GM19351 (cell line): ENCODE measurements around the gene MAP3K20.

ENCODE experiments used
- ATAC-seq: cut with Tn5 transposase; IDR thresholded peaks from one replicate; pipeline ENCODE4 v1.9.1; 2021; ENCODE audit warnings: mild to moderate bottlenecking, moderate library complexity; ENCODE audit not compliant: unreplicated experiment

MAP3K20 gene

DNA sequence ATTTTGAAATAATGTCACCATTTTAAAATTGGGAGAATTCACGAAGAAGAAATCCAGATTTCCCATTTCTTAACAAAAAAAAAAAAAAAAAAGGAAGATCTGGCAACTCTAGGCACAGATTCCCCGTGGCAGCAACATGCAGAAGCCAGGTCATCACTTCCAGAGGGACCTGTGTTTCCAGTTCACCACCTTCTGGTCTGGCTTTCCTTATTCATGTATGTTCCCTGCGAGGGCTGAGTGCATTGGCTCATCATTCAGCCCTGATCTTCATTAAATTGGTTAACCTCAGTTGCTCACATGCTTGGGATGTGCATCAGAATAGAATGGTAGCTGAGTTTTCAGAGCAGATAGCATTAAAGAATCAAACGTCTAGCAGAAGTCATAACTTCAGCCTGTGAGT lies 25.0 kb upstream of the MAP3K20 start:
- no peak for ATAC-seq

DNA sequence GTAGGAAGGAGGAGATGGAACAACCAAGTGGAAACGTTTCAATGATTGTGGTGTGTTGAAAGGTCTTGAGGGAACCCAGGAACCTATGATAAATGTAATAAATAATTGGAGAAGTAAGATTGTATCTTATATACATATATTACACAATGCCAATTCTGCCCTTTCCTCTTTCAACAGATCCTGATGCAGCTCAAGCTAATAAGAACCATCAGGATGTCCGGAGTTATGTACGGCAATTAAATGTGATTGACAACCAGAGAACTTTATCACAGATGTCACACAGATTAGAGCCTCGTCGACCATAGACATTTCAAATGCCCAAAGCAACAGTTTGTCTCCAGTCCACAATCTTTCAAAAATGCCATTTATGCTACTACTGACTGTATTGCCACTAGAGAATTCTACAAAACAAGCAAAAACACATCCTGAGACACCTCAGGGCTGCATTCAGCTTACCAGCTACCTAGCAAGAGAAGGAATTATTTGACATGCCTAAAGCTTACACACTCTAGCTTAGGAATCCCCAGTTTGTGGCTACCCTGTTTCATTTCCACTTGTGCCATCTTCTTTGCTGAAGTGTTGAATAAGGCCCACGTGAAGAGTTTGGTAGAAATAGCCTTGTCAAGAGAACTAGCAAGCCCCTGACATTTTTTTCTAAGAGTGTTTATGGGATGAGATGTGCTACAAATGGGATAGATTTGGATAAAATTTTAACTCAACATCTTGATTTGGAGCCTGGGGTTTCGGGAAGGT lies 24.0 kb upstream of the MAP3K20 start:
- ATAC-seq, result no peak

DNA sequence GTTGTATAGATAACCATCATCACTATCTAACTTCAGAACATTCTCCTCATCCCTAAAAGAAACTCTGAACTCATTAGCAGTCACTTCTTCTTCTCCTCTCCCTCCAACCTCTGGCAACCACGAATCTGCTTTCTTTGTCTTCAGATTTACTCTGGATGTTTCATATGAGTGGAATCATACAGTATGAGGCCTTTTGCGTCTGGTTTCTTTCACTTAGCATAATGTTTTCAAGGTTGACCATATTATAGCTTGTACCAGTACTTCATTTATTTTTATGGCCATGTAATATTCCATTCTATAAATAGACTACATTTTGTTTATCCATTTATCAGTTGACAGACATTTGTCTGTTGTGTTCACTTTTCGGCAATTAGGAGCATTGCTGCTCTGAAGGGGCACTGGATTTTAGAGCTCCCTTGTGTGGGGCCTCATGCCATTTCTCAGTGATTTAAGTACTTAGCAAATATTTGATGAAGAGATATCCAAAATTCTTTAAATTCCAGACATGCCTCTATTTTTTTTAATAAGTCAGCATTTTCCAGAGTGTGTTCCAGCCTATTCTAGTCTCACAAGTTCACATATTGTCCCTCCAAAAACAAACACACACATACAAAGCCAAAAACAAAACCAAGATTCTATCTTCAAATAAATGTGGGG lies 22.5 kb upstream of the MAP3K20 start:
- ATAC-seq, result no peak

DNA sequence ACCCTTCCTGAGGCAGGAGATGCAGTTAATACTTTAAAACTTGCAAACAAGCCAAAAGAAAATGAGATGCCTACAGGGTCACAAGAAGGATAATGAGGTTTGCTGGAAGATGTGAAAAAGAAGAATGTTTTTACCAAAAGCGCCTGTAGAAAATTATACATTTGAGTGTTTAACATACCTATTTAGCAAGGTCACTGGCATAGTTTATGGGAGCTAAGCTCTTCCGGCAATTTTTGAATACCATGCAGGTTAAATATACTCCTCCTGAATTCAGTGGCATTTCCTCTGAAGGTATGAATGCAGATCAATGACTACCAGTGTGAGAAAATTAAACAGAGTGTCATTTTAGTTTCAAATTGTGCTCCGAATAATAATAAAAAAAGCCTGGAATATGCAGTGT lies 21.2 kb upstream of the MAP3K20 start:
- no peak for ATAC-seq

DNA sequence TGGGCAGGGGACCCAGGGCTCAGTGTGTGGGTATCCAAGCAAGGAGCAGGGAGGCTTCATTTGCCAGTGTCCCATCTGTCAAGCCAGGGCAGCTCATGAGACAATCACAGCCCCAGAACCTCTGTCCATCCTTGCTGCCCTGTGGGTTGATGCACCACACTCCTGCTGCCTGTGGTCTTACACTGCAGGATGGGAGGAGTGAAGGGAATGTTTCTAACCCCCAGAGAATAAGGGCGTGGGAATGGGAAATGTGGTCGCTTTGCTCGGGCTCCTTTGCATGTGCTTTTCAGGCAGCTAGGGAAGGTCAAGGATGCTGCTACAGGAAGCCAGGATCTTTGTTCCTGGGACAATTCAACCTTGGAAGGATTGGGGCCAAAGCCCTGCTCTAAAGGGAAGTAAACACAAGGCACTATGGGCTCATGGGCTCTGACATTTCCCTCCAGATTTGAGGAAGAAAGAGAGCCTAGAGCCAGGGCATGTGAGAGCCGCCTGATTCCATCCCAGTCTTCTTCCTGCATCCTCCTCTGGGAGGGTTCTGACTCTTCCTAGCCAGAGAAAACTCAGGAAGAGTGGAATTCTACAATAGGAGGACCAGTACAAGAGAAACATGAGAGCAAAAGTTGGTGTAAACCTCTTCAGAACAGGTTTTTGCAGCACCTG lies 18.8 kb upstream of the MAP3K20 start:
- no peak for ATAC-seq

DNA sequence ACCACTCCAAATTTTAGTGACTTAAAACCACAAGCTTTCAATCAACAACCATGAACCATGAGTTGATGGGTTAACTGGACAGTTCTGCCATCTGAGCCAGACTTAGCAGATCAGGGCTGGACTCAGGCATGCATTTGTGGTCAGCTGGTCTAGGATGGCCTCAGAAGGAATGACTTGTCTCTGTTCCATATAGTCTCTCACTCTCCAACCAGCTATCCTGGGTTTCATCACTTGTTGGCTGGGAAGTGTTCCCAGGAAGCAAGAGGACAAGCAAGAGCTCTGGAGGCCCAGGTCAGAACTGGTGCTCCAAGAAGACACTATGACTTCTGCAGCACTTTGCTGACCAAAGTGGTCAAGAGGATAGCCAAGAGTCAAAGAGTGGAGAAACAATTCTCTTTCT lies 17.5 kb upstream of the MAP3K20 start:
- no peak for ATAC-seq

DNA sequence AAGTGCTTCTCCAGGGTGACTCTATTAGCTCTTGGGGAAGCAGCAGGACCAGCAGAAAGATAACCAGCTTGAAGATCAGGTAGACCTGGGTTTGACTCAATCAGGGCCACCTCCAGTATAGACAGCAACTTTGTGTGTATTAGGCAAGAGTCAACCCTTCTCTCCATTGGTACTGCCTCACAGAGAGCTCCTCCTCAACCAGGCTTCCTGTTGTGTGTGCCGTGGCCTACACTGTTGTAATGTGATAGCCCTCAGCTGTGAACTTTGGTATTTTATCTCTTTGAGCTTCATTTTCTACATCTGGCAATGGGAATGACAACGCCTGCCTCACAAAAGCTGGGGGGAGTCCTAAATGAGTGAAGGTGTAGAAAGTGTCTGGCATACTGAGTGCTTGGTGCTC lies 17.0 kb upstream of the MAP3K20 start:
- no peak for ATAC-seq

DNA sequence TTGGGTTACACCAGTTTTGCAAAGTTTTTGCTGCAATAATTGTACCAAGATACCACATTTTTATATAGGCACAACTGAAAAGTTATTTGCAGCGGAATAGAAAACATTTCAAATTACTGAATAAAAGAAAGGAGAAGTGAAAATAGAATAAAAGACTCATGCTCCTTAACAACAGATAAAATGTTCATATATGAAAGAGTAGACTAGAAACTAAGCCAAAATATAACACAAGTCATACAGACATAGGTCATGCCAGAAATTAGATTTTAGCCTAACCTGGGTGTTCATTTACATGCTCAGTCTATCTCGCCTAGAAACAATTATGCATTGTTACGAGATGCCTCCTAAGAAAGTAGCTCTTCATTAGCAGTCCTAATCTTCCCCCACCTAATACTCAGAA lies 16.4 kb upstream of the MAP3K20 start:
- no peak for ATAC-seq

DNA sequence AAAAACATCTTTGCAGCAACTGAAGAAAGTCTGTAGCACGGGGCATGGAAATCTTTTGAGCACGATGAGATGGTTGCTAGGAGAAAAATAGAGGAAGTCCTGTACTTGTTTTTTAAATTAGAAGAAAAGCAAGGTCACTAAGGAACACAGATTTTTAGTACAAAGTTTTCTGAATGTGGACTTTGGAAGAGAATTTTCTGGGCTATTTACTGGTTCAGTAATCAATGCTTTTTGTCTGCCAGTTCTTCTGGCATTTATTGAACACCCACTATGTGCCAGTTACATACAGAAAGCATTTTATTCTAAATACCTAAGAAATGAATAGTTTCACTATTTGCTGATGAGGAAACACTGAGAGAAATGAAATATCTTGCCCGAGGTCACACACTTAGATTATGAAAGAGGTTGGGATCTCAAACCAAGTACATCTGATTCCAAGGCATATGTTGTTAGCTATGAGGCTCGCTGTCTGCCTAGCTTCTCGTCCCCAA lies 15.6 kb upstream of the MAP3K20 start:
- ATAC-seq, result no peak

DNA sequence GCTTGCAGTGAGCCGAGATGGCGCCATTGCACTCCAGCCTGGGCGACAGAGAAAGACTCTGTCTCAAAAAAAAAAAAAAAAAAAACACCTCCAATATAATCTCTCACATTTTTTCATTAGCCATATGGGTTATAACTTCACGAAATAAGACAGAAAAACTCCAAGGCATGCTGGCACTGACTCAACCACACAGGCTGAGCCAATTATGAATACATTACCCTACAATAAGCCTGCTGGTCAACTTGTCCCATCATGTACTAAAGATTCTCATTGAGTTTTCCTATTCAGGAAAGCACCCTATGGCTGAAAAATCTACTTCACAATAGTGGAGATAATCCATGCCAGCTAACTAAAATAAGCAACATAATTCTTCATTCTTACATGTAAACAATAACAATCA lies 12.8 kb upstream of the MAP3K20 start:
- no peak for ATAC-seq

DNA sequence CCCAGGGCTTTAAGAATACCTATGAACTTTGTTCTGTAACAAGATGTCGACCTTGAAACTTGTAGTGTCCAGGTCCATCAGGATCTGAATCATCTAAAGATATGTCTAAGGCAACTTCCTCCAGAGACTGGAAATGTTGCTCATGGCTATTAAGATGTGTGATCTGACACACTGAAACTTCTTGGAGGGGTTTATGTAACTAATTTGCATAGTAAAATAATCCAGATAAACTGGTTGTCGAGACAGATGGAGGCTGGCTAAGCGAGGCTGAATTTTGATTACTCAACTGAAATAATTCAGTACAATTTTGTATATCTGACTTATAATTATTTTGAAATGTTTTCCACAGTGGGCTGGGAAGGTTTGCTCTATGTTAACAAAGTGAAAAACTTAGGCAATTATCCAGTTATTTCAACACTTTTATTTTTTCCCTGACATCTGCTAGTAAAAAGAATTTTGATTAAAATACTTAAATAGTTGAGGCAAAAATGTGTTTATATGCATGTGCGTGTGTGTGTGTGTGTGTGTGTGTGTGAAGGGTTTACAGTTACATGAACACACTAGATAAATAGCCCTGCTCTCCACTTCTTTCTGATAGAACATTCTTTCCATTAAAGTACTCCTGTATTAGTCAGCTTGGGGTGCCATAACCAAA lies 11.4 kb upstream of the MAP3K20 start:
- ATAC-seq, result no peak

DNA sequence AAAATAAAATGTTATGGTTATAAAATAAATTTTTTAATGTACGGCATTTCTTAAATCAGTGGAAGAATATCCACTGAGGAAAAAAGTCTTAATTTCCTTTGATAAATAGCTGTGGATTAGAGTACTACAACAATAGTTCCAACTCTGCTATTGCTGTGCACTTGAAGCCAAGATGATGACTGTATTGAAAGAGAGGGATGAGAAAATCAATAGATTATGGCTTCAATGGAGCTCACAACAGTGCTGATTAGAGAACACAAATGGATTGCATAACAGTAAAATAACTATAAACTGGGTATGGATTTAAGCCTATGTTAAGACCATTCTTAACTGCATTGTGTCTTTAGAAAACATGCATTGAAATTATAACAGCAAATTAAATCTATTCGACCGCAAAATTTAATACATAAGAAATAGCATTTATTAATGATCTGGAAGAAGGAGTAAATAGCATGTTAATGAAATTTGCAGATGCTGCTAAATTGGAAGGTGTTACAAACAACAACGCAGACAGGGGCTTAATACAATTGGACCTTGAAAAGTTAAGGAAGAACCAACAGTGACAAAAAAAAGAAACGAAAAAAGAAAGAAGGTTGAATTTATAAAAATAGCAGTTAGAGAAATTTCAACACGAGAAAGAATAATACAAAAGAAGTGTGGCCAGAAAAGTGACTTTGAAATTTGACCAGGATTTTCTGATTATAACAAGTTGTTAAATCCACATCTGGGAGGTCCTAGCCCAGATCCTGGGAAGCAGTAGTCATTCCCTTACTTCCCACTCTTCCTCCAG lies 8.6 kb upstream of the MAP3K20 start:
- ATAC-seq, result no peak

DNA sequence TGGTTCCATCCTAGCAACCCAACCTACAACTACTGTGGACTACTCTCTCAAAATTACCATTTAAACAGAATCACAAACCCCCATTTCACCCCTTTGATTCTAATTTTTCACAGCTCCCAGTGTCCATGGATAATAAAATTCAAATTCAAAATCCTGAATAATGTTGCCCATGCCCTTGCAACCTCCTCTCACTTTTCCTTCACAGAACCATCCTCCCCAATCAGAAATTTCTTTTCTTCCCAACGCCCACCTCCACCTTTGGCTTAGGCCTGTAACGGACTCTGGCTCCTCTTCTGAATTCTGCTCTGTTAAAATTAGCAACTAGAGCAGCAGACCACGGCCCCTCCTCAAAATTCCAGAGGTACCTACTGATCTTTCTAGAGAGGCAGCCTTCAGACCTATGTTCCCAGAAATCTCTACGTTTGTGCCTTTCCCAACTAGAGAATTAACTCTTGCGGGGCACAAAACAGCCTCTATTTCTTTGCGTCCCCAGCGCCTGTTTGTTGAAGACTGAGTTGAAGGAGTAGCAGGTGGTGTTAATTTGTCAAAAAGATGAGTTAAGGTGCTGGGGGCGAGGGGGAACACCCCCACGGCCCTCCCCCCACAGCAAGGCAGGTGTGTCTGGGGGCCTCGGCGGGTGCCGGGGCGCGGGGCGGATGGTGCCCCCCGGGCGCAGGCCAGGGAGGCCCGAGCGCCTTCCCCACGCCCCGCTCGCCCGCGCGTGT lies 428 bp upstream of the MAP3K20 start:
- no peak for ATAC-seq

DNA sequence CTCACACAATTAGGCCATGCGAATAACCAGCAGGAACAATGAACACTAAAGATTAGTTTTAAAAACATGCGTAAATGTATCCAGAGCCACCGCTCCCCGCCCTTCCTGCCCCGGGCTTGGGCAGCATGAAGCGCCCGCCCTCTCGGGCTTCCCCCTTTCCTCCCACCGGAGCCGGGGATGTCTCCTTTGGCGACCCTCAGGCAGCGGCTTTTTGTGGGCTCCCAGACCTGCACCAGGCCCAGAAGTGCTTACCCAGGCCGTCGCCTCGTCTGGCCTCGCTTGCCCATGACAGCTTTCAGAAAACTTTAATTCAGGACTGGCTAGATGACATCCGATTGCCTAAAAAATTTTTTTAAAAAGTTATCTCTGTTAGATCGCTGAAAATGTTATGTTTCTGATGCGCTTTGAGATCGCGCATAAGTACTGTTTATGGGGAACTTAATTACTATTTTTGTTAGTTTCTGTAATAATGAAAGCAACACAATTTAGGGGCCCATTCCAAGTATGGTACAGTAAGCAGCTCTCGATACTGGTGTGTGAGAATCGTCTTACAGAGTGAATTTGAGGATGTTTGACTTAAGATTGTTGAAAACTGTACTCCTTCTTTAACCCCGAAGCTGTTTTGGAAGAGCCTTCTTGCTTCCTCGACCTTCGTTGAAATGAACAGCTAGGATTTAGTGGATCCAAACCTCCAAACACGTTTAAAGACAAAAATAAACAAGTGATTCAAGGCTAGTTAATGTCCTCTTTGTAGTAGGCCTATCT lies 1.1 kb downstream of the MAP3K20 start:
- ATAC-seq, result peak; percentile 29

DNA sequence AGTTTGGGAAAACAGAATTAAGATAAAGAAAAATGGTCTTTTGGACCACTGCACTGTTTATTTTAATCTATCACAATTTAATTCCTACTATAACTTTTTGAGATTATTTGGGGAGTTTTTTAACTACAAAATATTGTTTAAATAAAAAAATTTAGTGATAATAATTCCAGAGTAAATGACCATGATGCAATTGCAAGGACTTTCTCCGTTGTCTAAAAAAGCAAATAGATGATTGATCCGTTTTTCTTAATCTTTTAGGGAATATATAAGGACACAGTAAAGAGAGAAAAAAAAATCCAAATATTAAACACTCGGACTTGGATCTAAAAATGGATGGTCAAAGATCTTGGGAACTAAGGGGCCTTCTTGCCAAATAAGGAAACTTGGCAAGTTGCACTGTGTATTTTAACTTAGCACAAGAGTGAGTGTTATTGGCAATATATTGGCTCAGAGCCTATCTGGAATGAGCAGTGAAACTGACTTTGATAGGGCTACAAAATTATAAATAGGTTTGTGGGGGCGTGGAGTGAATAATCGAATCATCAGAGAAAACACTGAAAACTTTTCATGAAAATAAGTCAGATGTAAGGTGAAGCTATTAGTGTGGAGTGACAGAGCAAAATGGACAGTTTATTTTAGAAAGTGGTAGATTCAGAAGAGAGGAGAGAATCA lies 2.0 kb downstream of the MAP3K20 start:
- ATAC-seq, result no peak

DNA sequence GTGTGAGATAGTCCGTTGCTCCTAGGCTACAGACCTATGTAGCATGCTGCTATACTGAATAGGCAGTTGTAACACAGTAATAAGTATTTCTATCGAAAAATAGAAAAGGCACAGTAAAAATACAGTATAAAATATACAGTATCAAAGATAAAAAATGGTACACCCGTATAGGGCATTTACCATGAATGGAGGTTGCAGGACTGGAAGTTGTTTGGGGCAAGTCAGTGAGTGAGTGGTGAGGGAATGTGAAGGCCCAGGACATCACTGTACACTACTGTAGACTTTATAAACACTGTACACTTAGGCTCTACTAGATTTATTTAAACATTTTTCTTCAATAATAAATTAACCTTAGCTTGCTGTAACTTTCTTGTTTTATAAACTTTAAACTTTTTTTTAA lies 3.5 kb downstream of the MAP3K20 start:
- no peak for ATAC-seq

DNA sequence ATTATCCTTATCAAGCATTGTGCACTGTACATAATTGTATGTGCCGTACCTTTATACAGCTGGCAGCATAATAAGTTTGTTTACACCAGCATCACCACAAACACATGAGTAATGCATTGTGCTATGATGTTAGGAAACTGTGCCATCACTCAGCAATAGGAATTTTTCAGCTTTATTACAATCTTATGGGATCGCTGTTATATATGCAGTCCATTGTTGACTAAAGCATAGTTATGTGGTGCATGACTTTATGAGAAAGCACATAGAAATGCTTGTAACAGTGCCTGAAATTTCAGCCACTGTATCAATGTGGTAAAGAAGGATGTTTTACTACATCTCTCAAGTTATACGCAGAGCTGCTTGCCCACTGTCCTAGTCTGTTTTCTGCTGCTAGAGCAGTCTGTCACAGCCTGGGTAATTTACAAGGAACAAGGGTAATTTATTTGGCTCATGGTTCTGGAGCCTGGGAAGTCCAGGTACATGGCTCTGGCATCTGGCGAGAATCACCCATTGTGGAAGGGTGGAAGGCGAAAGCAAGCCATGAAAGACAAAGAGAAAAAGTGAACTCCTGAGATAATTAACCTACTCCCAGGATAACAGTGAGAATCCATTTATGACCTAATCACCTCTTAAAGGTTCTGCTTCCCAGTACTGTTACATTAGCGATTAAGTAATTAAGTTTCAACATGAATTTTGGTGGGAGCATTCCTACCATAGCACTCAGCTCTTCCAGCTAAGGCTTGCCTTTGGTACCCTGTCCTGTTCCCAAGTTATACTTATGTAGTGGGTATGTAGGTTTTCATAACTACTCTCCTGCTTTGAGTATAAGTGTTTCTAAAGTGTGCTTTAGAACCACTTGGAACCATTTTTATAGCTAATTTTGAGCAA lies 4.6 kb downstream of the MAP3K20 start:
- ATAC-seq, result no peak
